Esophagus (tissue), 2 donors: ENCODE results near the gene C1orf115. TPM values are rescaled to one million over a fixed set of nuclear protein-coding genes. Genes with fewer than 3 reads are reported as not detected.

Source experiments
- H3K27ac ChIP-seq, 2 donors: one replicate each; pipeline ENCODE4 v1.5.1; 2013; ENCODE audit warnings: low read depth in 2 of 2, mild to moderate bottlenecking in 2 of 2, inconsistent platforms in 1 of 2, low read length in 1 of 2, moderate library complexity in 1 of 2
- H3K27me3 ChIP-seq, 2 donors: one replicate each; pipeline ENCODE4 v1.6.1; 2013; ENCODE audit warnings: low read length in 2 of 2, control low read depth in 1 of 2, mild to moderate bottlenecking in 1 of 2; ENCODE audit not compliant: insufficient read depth in 2 of 2, control insufficient read depth in 1 of 2
- H3K36me3 ChIP-seq, 2 donors: one replicate each; pipeline ENCODE4 v1.6.1; 2013; ENCODE audit warnings: low read length in 1 of 2; ENCODE audit not compliant: control insufficient read depth in 2 of 2, insufficient read depth in 2 of 2
- H3K4me1 ChIP-seq, 2 donors: one replicate each; pipeline ENCODE4 v1.6.1; 2013; ENCODE audit warnings: low read length in 1 of 2; ENCODE audit not compliant: control insufficient read depth in 2 of 2, insufficient read depth in 2 of 2
- H3K4me3 ChIP-seq, 2 donors: one replicate each; pipeline ENCODE4 v1.5.1; 2013; ENCODE audit warnings: low read length in 2 of 2, mild to moderate bottlenecking in 2 of 2, low read depth in 1 of 2, moderate library complexity in 1 of 2
- H3K9me3 ChIP-seq, 2 donors: one replicate each; pipeline ENCODE4 v1.6.1; 2013; ENCODE audit warnings: mild to moderate bottlenecking in 2 of 2, low read depth in 1 of 2, low read length in 1 of 2, moderate library complexity in 1 of 2; ENCODE audit not compliant: control insufficient read depth in 2 of 2, insufficient read depth in 1 of 2
- WGBS, 2 donors: extraction: QIAGEN DNeasy Blood & Tissue Kit; methylation state at CpG; one replicate each; pipeline ENCODE4 v1.1.7; 2013; 5-methylcytosine and 5-hydroxymethylcytosine counted together
- polyA plus RNA-seq, 2 donors: library from polyadenylated mRNA; stranded (reverse); fragments of 200-250 nt; gene quantifications; one replicate each; pipeline ENCODE4 v1.2.3, GENCODE V29; 2013
- donor health status: healthy with polysubstance abuse.
- donor health status: Bipolar disorder and iron deficiency.

The C1orf115 gene
- polyA plus RNA-seq, 2 donors: 1.9 to 2.6 TPM

DNA sequence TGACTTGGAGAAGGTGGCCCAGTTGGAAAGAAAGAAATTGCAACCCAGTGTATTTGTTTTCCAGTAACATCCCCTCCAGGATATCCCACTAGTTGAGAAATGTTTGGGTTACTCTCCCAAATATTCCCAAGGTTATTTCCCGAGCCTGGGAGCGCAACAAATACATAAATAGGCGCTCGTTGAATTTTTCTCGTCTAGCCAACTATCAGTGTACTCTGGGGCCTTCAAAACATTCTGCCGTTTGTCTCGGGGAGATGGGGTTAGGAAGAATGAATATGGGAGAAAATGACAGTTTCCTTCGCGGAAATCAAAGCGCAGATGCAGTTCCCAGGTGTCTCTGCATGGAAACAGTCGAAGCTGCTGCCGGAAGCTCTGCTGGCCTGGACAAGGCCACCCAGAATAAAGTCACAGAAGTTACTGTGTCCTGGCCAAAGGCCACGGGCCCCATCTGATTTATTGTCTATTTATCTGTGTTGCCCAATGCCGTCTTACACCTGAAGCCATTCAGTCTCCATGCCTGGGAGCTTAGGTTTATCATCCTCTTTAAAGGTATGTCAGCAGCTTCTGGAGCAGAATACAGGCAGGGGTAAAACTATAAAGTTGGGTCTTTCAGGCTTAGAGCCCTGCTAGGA is 1.0 kb downstream of the C1orf115 start:
- WGBS, 2 donors: 55 to 70% methylated on average over 14 of the region's 14 CpGs
- Histone ChIP-seq H3K36me3 (no peaks in the 10 kb centered on the region), H3K4me1 (peaks cover 0 to 6% of the 10 kb centered on the region in 2 donors), H3K27ac (no peak overlapping the region), H3K4me3 (peak overlapping the region; percentile 51 to 83), H3K27me3 (no peaks in the 10 kb centered on the region), H3K9me3 (no peaks in the 10 kb centered on the region)

DNA sequence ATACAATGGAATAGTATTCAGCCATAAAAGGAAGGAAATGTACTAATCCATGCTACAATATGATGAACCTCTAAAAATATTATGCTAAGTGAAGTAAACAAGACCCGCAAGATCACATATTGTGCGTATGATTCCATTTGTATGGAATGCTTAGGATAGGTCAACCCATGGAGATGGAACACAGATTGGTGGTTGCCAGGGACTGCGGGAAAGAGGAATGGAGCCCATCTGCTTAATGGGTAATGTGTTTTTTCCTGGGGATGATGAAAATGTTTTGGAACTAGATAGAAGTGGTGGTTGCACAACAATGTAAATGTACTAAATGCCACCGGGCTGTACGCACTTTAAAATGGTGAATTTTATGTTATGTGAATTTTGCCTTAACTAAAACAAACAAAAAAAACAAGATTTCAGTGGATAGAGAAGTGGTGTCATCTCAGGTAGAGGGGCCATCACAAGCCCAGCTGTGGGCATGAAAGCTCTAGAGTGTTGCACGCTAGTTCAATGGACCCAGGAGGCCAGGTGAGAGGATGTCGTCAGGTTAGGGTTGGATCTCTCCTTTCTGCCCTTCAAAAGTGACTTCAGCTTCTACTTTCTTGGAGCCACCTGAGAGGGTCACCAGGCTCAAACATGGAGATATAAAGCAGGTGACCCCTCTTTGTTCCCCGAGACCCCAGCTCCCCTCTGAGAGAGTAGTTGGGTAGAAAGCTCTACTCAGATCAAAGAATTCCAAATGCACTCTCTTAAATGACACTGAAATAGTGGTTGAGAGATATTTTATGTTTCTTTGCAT is 2.5 kb downstream of the C1orf115 start:
- Histone ChIP-seq H3K27ac (no peak overlapping the region), H3K9me3 (no peaks in the 10 kb centered on the region), H3K27me3 (no peaks in the 10 kb centered on the region), H3K36me3 (no peaks in the 10 kb centered on the region), H3K4me1 (peaks cover 0 to 6% of the 10 kb centered on the region in 2 donors), H3K4me3 (no peak overlapping the region)
- WGBS, 2 donors: 92% methylated on average over 8 of the region's 8 CpGs

DNA sequence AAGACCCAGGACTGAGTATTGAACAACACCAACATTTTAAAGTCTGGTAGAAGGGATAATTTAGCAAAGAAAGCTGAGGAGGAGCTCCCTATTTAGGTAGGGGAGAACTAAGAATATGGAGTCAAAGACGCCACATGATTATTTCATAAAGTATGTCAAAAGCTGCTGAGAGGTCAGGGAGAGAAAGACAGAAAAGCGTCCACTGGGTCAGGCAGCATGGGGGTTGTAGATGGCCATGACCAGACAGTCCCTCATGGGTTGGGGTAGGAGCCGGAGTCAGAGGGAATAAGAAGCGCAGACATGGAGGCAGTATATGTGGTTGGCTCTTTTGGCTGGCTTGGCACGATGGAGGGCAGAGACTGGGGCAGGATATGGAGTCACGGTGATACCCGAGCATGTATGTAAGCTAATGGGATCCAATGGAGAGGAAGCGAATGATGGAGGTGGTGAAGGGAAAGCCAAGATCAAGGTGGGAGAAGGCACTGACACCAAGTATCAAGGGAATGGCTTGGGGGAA is 4.8 kb downstream of the C1orf115 start:
- H3K4me1 ChIP-seq: peaks cover 0 to 3% of the 10 kb centered on the region in 2 donors
- 96 to 98% methylated on average over 8 of the region's 8 CpGs for WGBS, 2 donors

DNA sequence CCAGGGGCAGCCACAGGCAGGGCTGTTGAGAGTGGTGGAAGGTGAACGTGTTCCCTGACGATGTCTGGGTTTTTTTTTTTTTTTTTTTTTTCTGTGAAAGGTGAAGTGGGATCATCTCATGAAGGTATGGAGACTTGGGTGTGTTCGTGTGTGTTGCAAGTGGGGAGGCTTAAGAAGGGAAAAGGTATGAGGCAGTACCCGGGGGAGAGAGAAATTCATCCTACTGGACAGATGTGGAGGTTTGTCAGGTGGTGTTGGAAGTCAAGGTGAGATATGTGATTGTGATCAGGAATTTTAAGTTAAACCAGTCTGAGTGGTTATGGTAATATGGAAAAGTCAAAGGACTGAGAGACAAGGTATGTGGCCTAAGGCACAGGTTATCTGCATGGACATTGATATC is 5.3 kb downstream of the C1orf115 start:
- Histone ChIP-seq H3K9me3 (no peaks in the 10 kb centered on the region), H3K4me3 (no peak overlapping the region), H3K36me3 (no peaks in the 10 kb centered on the region), H3K4me1 (peaks cover 0 to 2% of the 10 kb centered on the region in 2 donors), H3K27me3 (no peaks in the 10 kb centered on the region), H3K27ac (no peak overlapping the region)
- WGBS, 2 donors: 89 to 93% methylated on average over 4 of the region's 4 CpGs

More for the DNA sequence above, 4.8 kb downstream of the C1orf115 start:
- Histone ChIP-seq H3K27me3 (no peaks in the 10 kb centered on the region), H3K27ac (no peak overlapping the region), H3K4me3 (no peak overlapping the region), H3K9me3 (no peaks in the 10 kb centered on the region), H3K36me3 (no peaks in the 10 kb centered on the region)

DNA sequence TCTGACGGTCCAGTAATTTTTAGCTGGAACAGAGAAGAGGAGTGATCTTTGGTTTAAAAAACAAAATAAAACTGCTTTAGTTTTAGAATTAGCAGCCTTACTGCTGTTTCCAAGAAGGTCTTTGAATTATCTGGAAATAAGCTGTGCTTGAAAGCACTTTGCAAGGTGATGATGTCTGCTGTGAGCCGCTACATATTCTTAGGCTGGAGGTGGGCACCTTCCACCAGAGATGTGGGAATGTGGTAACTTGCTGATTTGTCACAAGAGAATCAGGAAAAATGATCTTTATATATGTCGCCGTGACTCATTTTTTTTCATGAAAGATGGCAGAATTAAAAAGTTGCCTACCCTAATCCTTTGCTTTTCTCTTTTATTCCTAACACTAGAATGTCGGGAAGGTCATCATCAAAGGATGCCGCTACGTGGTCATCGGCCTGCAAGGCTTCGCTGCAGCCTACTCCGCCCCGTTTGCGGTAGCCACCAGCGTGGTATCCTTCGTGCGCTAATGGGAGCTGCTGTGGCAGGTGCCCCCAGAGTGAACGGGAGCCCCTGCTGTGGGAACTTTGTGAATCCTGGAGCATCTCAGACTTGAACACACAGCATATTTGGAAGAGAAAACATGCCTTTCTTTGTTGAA is 6.2 kb downstream of the C1orf115 start:
- H3K27me3 ChIP-seq: no peaks in the 10 kb centered on the region
- H3K9me3 ChIP-seq: no peaks in the 10 kb centered on the region
- peaks cover 0 to 2% of the 10 kb centered on the region in 2 donors for H3K4me1 ChIP-seq
- H3K4me3 ChIP-seq: no peak overlapping the region
- WGBS, 2 donors: 94 to 96% methylated on average over 16 of the region's 16 CpGs
- no peak overlapping the region for H3K27ac ChIP-seq
- H3K36me3 ChIP-seq: no peaks in the 10 kb centered on the region

DNA sequence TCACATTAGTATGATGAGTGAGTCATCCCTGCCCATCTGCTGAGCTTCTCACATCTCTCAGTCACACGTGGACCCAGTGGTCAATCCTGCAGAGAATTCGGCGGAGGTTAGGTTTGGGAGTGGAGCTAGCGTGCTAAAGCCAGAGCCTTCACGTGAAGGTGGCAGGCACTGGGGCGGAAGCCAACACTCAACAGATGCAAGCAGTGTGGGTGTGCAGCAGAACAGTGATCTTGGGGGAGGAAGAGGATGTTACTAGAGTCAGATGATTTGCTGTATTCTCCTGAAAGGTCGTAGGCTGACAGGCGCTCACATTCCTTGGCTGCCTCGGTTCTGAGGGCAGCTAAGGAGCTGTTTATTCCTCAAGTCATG is 6.7 kb downstream of the C1orf115 start:
- Histone ChIP-seq H3K4me3 (no peak overlapping the region), H3K27me3 (no peaks in the 10 kb centered on the region), H3K36me3 (no peaks in the 10 kb centered on the region), H3K9me3 (no peaks in the 10 kb centered on the region), H3K4me1 (no peaks in the 10 kb centered on the region), H3K27ac (no peak overlapping the region)
- 77% methylated on average over 9 of the region's 9 CpGs for WGBS, 2 donors

DNA sequence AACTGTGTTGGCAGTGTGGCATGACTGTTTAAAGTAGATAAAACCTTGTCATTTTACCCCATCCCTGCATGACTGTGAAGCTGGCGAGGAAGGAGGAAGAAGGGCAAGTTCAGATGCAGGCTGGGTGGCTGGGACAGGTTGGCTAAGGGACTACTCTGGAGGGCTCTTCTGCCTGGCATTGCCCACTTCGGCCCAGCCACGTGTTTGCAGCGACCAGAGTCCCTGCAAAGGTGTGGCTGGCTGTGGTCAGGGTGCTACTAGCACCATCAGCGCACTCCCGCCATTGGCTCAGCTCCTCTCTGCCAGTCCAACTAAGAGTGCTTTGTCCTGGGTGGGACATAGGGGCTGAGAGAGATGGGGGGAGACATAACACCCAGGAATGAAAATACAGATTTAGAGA is 7.2 kb downstream of the C1orf115 start:
- no peaks in the 10 kb centered on the region for H3K4me1 ChIP-seq
- H3K27ac ChIP-seq: no peak overlapping the region
- WGBS, 2 donors: 91 to 93% methylated on average over 6 of the region's 6 CpGs
- H3K36me3 ChIP-seq: no peaks in the 10 kb centered on the region
- H3K27me3 ChIP-seq: no peaks in the 10 kb centered on the region
- no peaks in the 10 kb centered on the region for H3K9me3 ChIP-seq
- H3K4me3 ChIP-seq: no peak overlapping the region

DNA sequence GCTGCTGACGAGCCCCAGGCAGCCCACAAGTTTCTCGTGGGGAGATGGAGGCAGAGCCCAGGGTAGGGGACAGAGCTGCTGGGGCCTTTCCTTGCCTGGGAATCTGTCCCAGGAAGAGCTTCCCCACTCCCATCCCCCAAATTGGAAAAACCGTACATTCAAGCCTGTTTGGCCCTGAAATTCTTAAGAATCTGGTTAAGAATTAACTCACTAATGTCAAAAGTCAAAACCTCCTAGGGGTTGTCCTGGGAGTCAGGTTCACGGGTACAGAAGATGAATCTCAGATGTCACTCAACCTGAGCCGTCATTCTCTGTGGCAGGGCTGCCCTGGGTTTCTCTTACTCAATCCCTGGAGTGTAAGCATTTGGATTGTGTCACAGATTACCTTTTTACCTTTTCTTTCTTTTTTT is 8.4 kb downstream of the C1orf115 start:
- H3K9me3 ChIP-seq: no peaks in the 10 kb centered on the region
- 78 to 87% methylated on average over 5 of the region's 5 CpGs for WGBS, 2 donors

DNA sequence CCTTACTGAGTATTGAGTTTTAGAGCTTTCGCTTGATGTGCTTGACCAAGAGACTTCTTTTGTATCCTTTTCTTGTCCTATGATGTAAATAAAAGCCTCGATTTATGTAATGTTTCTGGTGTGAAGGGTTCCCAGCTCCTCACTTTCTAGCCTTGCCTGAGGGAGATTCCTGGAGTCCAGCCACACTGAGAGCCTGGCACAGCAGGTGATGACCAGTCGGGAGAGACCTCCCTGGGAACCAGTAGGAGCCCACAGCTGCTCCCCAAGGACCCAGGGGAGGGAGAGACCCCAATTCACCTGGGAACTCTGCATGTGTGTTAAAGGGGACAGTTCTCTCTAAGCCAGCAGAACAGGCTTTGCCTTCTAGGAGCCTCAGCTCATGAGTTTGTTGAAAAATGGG is 8.9 kb downstream of the C1orf115 start:
- no peak overlapping the region for H3K4me3 ChIP-seq
- H3K36me3 ChIP-seq: no peaks in the 10 kb centered on the region
- no peak overlapping the region for H3K27ac ChIP-seq
- no peaks in the 10 kb centered on the region for H3K4me1 ChIP-seq
- peaks cover 0 to 3% of the 10 kb centered on the region in 2 donors for H3K27me3 ChIP-seq
- H3K9me3 ChIP-seq: no peaks in the 10 kb centered on the region
- 76 to 85% methylated on average over 3 of the region's 3 CpGs for WGBS, 2 donors

More for the DNA sequence above, 8.4 kb downstream of the C1orf115 start:
- no peaks in the 10 kb centered on the region for H3K4me1 ChIP-seq
- no peaks in the 10 kb centered on the region for H3K36me3 ChIP-seq
- no peak overlapping the region for H3K4me3 ChIP-seq
- H3K27me3 ChIP-seq: peaks cover 0 to 3% of the 10 kb centered on the region in 2 donors
- no peak overlapping the region for H3K27ac ChIP-seq
